Daoy (cell line): ENCODE data around the gene ECT2. TPM values are rescaled to one million over a fixed set of nuclear protein-coding genes. Genes with fewer than 3 reads are reported as not detected.
"Not testable (repeated sequence)": the region's sequence is repeated elsewhere in the genome, so short reads cannot be mapped to it uniquely, and the experiment has no call there.

Experiments used
- DNase-seq: peaks from one replicate; pipeline ENCODE4 v3.0.0-alpha.2; 2015; ENCODE audit warnings: low read depth
- total RNA-seq: library from RNA; depleted of rRNA; stranded (reverse); fragments of >200 nt; shearing (Covaris generic); gene quantifications from 2 replicates; pipeline ENCODE4 v1.2.3, GENCODE V29; 2014; rRNA removed

Gene ECT2
- total RNA-seq, 1 experiment from 2014 or later: 115 TPM

DNA sequence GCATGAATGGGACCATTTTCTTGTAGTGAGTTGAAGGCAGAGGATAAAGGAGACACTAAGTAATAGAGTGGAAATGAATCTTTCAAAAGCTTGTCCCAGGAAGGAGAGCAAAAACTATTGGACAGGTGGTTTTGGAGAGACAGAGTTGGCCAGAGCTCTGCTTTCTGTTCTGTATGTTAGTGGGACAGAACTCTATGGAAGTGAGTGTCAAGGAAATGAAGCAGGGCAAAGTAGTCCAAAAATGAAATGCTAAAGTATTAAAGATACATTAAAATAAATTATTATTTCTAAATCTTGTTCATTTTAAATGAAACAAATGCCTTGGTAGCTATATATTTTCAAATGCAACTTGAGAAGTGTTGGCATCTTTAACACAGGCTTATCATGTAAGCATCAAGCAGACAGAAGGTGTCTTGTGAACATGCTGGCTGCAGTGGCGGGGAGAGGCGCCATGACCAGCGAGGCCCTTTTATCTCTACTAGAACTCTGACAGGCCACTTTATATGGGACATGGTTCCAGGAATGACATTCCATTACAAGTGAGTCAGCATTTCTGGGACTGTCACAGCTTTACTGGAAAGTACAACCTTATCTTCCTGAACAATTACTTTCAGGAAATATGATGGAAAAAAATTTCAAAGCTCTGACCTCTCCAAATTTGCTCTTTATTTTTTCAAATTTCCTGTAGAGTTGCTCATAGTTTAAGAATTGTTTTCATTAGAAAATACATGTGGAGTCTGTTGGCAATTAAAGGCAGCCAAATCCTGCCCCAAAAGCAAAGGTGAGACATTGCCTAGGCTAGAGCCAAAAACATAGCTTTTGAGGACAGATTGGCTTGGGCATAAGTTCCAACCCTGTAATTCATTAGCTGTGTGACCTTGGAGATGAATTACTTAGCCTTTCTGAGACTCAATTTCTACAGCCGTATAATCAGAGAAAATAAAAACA lies 106.5 kb downstream of the ECT2 start:
- peak; percentile 52 for DNase-seq

DNA sequence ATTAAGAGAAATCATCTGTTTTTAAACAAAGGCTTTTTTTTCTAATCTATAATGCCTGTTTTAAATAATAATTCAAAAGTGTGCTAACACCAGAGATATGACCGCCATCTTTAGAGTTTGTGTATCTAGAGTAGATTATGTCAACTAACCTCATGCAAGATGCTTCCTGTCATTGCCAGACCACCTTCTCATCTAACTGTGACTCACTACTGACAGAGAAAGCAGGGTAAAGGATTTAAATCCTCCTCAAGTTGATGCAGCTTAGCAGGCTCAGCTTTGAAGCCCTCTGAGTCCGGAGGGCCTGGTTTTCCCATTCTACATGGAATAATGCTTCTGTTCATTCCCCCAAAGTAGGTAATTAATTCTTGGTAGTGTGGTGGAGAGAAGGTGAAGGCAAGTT lies 108.5 kb downstream of the ECT2 start:
- peak; percentile 68 for DNase-seq

DNA sequence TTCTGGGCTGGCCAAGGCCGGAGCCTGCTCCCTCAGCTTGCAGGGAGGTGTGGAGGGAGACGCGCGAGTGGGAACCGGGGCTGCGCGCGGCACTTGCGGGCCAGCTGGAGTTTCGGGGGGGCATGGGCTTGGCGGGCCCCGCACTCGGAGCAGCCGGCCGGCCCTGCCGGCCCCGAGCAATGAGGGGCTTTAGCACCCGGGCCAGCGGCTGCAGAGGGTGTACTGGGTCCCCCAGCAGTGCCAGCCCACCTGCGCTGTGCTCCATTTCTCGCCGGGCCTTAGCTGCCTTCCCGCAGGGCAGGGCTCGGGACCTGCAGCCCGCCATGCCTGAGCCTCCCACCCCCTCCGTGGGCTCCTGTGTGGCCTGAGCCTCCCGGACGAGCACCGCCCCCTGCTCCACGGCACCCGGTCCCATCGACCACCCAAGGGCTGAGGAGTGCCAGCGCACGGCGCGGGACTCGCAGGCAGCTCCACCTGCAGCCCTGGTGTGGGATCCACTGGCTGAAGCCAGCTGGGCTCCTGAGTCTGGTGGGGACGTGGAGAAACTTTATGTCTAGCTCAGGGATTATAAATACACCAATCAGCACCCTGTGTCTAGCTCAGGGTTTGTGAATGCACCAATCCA lies 116.3 kb downstream of the ECT2 start:
- DNase-seq: not testable (repeated sequence)

DNA sequence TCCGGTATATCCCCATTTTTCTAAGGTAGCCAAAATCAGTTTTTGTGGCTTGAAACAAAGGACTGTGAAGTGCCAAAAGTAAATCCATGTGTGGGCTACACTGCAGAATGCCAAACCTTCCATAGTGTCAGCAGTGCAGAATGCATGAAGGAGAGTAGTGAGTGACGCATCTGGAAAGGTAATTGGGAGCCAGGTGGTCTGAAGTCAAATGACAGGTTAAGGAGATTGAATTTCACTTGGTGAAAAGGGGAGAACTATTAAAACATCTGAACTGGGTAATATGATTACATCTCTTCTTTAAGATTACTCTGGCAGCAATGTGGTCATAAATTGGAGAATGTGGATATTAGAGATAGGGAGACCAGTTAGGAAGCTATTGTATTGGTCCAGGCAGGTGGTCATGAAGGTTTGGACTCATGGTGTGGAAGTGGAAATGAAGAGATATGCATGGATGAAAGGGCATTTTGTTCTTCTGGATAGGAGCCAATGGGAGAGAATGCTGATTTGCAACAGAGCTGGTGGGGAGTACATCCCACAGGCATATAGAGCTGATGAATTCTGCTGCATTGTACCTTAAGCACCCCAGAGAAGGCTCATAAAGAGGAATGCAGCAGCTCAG lies 118.2 kb downstream of the ECT2 start:
- no peak for DNase-seq

DNA sequence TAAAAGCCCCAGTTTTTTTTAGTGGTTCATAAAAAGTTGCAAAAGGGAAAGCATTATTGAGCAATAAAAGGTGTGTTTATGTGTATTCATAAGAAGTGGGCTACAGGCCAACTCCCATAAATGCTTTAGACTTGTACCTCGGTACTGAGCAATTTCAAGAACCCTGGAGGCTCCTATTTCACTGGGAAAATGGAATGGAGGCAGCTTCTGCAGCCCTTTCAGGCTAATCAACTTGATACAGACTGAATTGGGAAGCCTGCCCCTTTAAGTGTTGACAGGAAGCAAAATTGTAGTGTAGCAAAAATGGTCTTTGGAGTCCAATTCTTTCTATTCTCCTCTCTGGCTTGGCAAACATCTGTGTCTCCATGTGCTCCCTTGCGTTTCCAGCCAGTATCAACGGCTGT lies 118.8 kb downstream of the ECT2 start:
- DNase-seq: no peak

DNA sequence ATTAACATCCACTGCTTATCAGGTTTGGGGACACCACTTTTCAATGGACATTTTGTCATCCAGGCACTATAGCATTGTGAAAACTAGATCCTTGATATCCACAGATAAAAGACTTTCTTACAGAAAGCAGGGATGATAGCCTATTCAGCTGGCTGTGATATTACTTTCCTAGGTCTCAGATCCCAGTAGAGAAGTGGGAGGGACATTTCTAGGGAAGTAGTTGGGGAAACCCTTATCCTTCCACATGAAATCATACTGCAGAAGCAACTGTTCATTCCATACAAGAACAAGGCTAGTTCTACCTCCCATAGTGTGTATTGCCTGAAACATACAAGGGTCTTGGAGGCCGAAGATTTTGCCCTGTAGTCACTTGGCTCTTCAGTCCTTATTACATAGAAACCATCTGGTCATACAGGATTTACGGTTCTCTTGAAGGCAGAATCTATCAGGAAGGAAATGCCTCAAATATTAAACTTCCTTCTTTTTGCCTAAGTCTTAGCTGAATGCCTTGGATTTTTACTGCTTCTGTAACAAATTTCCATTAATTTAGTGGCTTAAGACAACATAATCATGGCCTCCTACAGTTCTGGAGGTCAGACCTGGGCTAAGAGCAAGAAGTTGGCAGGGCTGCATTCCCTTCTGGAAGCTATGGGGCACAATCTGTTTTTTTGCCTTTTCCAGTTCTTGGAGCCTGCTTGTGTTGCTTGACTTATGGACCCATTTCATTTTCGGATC lies 119.4 kb downstream of the ECT2 start:
- DNase-seq: no peak

Other genes starting within 250 kb of the ECT2 start
- gene TNFSF10, start 227.3 kb upstream of the ECT2 start, total RNA-seq: 23.8 and 30.8 TPM in 2 replicates
- gene NCEH1, start 39.7 kb upstream of the ECT2 start, total RNA-seq: 10.7 and 13.6 TPM in 2 replicates